ENCODE data around the gene SUB1.
"Not testable (repeated sequence)": the region's sequence is repeated elsewhere in the genome, so short reads cannot be mapped to it uniquely, and the experiment has no call there.

DNA sequence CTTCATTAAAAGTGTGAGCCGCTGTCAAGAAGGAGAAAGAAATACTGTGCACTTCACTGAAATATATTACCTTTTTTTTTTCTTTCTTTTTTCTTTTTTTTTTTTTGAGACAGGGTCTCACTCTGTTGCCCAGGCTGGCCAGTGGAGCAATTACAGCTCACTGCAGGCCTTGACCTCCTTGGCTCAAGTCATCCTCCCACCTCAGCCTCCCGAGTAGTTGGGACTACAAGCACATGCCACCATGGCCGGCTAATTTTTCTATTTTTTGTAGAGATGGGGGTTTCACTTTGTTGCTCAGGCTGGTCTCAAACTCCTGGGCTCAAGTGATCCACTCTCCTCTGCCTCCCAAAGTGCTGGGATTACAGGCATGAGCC lies 11.9 kb upstream of the SUB1 start:
- TF ChIP-seq, protein P1, sequence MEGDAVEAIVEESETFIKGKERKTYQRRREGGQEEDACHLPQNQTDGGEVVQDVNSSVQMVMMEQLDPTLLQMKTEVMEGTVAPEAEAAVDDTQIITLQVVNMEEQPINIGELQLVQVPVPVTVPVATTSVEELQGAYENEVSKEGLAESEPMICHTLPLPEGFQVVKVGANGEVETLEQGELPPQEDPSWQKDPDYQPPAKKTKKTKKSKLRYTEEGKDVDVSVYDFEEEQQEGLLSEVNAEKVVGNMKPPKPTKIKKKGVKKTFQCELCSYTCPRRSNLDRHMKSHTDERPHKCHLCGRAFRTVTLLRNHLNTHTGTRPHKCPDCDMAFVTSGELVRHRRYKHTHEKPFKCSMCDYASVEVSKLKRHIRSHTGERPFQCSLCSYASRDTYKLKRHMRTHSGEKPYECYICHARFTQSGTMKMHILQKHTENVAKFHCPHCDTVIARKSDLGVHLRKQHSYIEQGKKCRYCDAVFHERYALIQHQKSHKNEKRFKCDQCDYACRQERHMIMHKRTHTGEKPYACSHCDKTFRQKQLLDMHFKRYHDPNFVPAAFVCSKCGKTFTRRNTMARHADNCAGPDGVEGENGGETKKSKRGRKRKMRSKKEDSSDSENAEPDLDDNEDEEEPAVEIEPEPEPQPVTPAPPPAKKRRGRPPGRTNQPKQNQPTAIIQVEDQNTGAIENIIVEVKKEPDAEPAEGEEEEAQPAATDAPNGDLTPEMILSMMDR (IDR thresholded peaks at IDR 0.05), result not testable (repeated sequence)
- TF ChIP-seq POLR2A (IDR thresholded peaks at IDR 0.05), result not testable (repeated sequence)
